Measurements from ENCODE around the gene SLC35A3.
"Not testable (repeated sequence)": the region's sequence is repeated elsewhere in the genome, so short reads cannot be mapped to it uniquely, and the experiment has no call there.

Gene SLC35A3

GRCh38 chr1:100036718-100037655 is 67.2 kb downstream of the SLC35A3 start:
- no peak for DNase-seq

GRCh38 chr1:100037656-100037926 is 67.8 kb downstream of the SLC35A3 start:
- no peak for DNase-seq

DNA sequence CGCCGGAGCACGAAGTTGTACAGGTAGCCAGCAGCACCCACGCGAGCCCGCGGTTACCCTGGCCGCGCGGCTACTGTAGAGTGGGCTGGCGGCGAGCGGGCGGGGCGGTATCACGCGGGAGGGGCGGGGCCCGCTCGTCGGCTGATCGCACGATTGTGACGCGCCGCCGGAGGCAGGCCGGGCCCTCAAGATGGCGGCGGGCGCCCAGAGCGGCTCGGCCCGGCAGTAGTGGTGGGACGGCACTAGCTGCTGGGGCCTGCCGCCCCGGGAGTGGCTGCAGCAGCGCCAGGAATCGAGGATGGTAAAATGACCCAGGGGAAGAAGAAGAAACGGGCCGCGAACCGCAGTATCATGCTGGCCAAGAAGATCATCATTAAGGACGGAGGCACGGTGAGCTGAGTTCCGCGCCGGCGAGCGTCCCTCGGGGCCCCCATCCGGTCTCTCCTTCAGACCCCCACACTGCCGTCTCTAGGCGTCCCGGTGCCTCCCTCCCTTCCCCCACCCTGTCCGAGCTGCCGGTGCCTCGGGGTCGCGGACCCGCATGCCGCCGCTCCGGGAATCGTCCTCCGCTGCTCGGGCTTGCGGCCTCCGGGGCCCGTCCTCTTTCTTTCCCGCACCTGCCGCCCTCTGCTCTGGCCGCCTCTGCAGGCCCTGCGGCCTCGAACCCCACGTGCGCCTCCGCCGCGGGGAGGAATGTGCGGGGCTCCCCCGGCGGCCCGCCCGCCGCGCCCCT is 68.3 kb downstream of the SLC35A3 start:
- peak; percentile 18 for DNase-seq

- no peak for DNase-seq
Observed at GRCh38 chr1:100038660-100039287, 69.0 kb downstream of the SLC35A3 start.

DNA sequence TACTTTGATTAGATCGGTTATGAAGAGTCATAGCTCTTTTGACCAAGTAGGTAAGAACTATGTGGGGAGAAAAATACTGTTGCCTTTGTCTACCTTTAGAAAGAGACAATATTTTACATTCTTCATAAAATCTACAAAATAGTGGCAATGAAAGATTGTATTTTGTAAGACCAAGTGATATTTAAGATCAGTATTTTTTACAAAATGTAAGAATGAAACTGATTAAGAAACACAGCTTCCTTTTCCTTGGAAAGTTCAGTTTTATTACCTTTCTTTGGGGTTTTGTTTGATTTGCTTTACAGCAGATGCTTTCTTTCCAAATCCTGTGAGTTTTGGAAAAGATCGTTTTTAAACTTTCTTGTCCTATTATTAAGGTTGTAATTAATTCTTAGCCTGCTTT is 69.8 kb downstream of the SLC35A3 start:
- DNase-seq = no peak

DNA sequence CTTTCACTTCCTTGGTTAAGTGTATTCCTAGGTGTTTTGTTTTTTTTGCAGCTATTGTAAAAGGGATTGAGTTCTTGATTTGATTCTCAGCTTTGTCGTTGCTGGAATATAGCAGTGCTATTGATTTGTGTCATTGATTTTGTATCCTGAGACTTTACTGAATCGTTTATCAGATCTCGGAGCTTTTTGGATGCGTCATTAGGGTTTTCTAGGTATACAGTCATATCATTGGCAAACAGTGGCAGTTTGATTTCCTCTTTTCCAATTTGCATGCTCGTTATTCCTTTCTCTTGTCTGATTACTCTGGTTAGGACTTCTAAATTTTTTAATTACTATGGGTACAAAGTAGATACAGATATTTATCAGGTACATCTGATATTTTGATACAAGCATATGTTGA is 75.4 kb downstream of the SLC35A3 start:
- no peak for DNase-seq

DNA sequence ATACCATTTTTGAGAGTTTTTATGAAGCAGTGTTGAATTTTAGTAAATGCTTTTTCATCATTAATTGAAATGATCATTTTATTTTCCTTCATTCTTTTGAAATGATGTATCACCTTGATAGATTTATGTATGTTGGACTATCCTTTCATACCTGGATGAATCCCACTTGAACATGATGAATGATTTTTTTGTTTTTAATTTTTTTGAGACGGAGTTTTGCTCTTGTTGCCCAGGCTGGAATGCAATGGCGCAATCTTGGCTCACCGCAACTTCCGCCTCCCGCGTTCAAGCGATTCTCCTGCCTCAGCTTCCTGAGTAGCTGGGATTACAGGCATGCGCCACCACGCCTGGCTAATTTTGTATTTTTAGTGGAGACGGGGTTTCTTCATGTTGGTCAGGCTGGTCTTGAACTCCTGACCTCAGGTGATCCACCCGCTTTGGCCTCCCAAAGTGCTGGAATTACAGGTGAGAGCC is 77.5 kb downstream of the SLC35A3 start:
- DNase-seq = not testable (repeated sequence)

DNA sequence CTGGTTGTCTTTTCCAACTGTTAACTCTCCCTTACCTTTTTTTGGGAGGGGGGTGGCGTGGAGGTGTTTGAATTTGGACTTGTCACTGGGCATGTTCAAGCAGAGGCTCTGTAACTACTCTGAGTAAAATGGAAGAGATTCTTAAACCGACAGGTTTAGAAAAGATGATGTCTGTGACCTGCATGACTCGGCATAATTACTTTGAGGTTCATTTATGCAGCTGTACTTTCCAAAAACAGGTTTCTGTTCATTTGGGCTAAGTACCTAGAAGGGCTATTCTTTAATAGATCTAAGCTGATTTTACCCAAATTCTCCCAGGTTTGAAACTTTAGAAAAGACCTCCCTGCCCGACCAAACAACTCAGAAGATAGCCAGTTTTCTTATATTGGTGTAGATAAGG is 80.3 kb downstream of the SLC35A3 start:
- no peak for DNase-seq

GRCh38 chr1:100051401-100051800 is 81.6 kb downstream of the SLC35A3 start:
- DNase-seq = no peak

GRCh38 chr1:100051893-100052292 is 82.1 kb downstream of the SLC35A3 start:
- DNase-seq = no peak

GRCh38 chr1:100053119-100053518 is 83.3 kb downstream of the SLC35A3 start:
- no peak for DNase-seq

GRCh38 chr1:100053727-100054126 is 83.9 kb downstream of the SLC35A3 start:
- no peak for DNase-seq

- no peak for DNase-seq
Observed at GRCh38 chr1:100061681-100062080, 91.9 kb downstream of the SLC35A3 start.

GRCh38 chr1:100065183-100065968 is 95.6 kb downstream of the SLC35A3 start:
- no peak for DNase-seq

DNA sequence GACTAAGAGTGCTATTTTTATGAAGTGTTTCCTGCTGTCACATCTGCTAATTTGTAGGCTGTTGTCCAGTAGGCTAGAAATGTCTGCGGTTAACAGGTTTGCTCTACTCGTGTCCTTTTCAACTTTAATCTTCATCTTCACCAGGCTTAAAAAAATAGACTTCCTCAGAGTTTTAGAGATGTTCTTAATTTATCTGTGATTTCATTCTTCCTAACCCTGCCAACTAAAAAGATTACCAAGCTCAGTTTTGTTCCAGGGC is 96.1 kb downstream of the SLC35A3 start:
- DNase-seq = no peak

GRCh38 chr1:100070201-100070939 is 100.6 kb downstream of the SLC35A3 start:
- no peak for DNase-seq

GRCh38 chr1:100073531-100073930 is 103.7 kb downstream of the SLC35A3 start:
- DNase-seq = no peak

GRCh38 chr1:100074604-100075395 is 105.0 kb downstream of the SLC35A3 start:
- no peak for DNase-seq

DNA sequence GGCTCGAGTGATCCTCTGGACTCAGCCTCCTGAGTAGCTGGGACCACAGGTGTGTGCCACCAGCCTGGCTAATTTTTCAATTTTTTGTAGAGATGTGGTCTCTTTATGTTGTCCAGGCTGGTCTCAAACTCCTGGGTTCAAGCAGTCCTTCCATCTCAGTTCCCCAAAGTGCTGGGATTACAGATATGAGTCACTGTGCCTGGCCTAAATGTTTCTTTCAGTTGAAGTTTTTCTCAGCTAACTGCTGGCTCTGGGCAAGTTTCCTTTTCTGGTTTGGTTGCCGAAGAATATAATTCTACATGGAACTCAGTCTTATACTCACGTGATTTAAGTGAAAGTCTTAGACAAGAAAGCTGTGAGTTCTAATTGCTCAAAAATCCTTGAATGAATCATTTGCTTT is 106.0 kb downstream of the SLC35A3 start:
- no peak for DNase-seq

DNA sequence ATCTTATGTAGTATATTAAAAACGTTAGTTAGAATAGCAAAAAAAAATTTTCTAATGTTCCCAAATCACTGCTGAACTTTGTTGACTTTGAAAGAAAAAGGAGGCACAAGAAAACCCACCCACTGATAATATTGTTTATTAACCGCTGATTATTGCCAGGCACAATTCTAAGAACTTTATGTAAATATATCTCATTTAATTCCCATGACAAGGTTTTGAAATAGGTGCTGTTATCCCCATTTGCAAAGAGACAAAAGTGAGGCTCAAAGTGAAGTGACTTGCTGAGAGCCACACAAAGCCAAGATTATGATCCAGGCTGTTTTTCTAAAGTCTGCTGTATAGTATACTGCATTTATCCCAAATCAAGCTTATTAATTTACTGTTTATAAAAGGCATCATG is 106.5 kb downstream of the SLC35A3 start:
- DNase-seq = no peak

DNA sequence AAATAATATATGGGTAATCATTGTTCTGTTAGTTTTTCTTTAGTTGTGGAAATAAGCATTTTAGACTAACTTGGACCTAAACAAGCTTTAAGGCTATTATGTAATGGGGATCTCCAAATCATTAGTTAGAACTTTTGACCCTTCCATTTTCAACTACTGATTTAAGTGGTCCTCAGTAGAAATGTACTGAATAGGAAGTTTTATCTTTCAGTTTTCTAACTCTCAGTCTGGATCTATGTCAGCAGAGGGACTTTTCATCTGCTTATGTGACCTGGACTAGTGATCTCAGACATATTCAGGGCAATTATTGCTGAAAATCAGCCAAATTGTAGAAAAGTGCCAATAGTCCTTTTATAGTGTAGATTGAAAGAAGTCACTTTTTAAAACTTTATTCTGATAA is 106.9 kb downstream of the SLC35A3 start:
- DNase-seq = no peak

DNA sequence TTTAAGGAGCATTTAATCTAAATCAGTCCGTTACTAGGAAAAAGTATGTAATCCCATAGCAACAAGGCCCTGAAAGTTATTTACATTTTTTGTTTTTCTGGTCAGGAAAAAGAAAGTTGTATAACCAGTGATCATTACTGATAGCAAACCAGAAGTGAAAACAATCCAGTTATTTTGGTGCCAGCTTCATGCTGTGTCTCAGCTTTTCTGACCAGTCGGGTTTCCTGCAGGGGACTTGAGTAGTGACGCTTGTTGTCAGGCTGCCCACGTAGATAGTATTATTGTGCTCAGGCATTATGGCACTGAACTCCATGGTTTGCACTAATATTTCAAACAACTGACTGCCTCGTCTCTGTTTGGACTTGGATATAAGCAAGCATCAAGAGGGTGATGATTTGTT is 107.7 kb downstream of the SLC35A3 start:
- no peak for DNase-seq

Data from cortex of kidney (tissue), 1 donor.